HG03025 (cell line): ENCODE measurements around the gene HNRNPH1.

Experiments used
- ATAC-seq: cut with Tn5 transposase; IDR thresholded peaks from one replicate; pipeline ENCODE4 v1.9.1; 2021; ENCODE audit warnings: mild to moderate bottlenecking, moderate library complexity; ENCODE audit not compliant: unreplicated experiment, low FRiP score

The HNRNPH1 gene

GRCh38 chr5:179623906-179624741 is 653 bp upstream of the HNRNPH1 start:
- peak; percentile 4 for ATAC-seq

GRCh38 chr5:179621551-179622214 is 1.8 kb downstream of the HNRNPH1 start:
- ATAC-seq: no peak

- ATAC-seq: no peak
These were observed 2.6 kb downstream of the HNRNPH1 start for GRCh38 chr5:179620703-179621350.

- ATAC-seq: no peak
These were observed 3.2 kb downstream of the HNRNPH1 start for GRCh38 chr5:179620293-179620692.

- ATAC-seq: no peak
These were observed 3.7 kb downstream of the HNRNPH1 start for GRCh38 chr5:179619776-179620175.

- no peak for ATAC-seq
These were observed 4.4 kb downstream of the HNRNPH1 start for GRCh38 chr5:179618923-179619554.

GRCh38 chr5:179617930-179618329 is 5.5 kb downstream of the HNRNPH1 start:
- no peak for ATAC-seq

- no peak for ATAC-seq
These were observed 7.4 kb downstream of the HNRNPH1 start for GRCh38 chr5:179616002-179616594.

- no peak for ATAC-seq
These were observed 8.3 kb downstream of the HNRNPH1 start for GRCh38 chr5:179615203-179615602.

GRCh38 chr5:179614745-179615144 is 8.7 kb downstream of the HNRNPH1 start:
- no peak for ATAC-seq

GRCh38 chr5:179613460-179614071 is 9.9 kb downstream of the HNRNPH1 start:
- no peak for ATAC-seq

GRCh38 chr5:179612577-179613459 is 10.7 kb downstream of the HNRNPH1 start:
- ATAC-seq: no peak

- ATAC-seq: no peak
These were observed 12.6 kb downstream of the HNRNPH1 start for GRCh38 chr5:179610903-179611265.

- ATAC-seq: no peak
These were observed 13.2 kb downstream of the HNRNPH1 start for GRCh38 chr5:179610109-179610902.

- no peak for ATAC-seq
These were observed 13.7 kb downstream of the HNRNPH1 start for GRCh38 chr5:179609834-179610108.

- ATAC-seq: no peak
These were observed 15.3 kb downstream of the HNRNPH1 start for GRCh38 chr5:179608131-179608581.

GRCh38 chr5:179607160-179607931 is 16.1 kb downstream of the HNRNPH1 start:
- no peak for ATAC-seq

- ATAC-seq: no peak
These were observed 16.6 kb downstream of the HNRNPH1 start for GRCh38 chr5:179606910-179607159.
